MG63 (cell line): ENCODE data around the gene CTNND2. TPM values are rescaled to one million over a fixed set of nuclear protein-coding genes. Genes with fewer than 3 reads are reported as not detected.

Experiments
- DNase-seq: peaks from one replicate; pipeline ENCODE4 v3.0.0-alpha.2; 2020
- H3K27me3 ChIP-seq: fragments of 250-450 bp; sonication (Bioruptor Pico); 2 replicates; pipeline ENCODE4 v1.5.1; 2020; ENCODE audit warnings: mild to moderate bottlenecking, moderate library complexity
- H3K36me3 ChIP-seq: fragments of 250-450 bp; sonication (Bioruptor Pico); 2 replicates; pipeline ENCODE4 v1.5.1; 2020; ENCODE audit warnings: mild to moderate bottlenecking, moderate library complexity
- H3K4me3 ChIP-seq: fragments of 250-450 bp; sonication (Bioruptor Pico); 2 replicates; pipeline ENCODE4 v1.5.1; 2020; ENCODE audit warnings: mild to moderate bottlenecking, moderate library complexity
- H3K9me3 ChIP-seq: fragments of 250-450 bp; sonication (Bioruptor Pico); 2 replicates; pipeline ENCODE4 v1.5.1; 2020; ENCODE audit warnings: mild to moderate bottlenecking, moderate library complexity
- total RNA-seq: library from RNA; depleted of rRNA; stranded (reverse); fragments of >200 nt; shearing (Covaris generic); gene quantifications from 2 replicates; pipeline ENCODE4 v1.2.3, GENCODE V29; 2014; ENCODE audit warnings: low replicate concordance

CTNND2 gene
- total RNA-seq, 1 experiment from 2014 or later: 0.13 TPM

DNA sequence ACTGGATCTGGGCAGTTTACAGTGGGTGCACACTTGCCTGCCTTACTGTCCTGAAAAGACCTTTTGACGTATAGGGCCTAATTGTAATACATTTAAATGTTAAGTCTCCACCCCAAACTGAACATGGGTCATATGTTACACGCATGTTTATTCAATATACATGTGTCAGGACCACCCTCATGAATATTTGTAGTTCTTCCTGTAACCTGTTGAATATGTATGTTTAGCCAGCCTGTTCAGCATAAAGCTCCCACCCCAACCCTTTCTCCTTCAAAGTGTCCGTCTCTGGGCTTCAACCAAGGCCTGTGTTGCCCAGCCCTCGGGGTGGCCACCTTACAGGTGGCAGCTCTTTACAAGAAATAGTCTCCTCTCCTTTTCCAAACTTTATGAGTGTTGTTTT is 962.3 kb downstream of the CTNND2 start:
- Histone ChIP-seq H3K4me3 (no peak overlapping the region), H3K36me3 (no peaks in the 10 kb centered on the region), H3K27me3 (0 out of 2 replicates have a peak, but pooled peaks cover 5% of the 10 kb centered on the region), H3K9me3 (no peaks in the 10 kb centered on the region)
- no peak for DNase-seq

DNA sequence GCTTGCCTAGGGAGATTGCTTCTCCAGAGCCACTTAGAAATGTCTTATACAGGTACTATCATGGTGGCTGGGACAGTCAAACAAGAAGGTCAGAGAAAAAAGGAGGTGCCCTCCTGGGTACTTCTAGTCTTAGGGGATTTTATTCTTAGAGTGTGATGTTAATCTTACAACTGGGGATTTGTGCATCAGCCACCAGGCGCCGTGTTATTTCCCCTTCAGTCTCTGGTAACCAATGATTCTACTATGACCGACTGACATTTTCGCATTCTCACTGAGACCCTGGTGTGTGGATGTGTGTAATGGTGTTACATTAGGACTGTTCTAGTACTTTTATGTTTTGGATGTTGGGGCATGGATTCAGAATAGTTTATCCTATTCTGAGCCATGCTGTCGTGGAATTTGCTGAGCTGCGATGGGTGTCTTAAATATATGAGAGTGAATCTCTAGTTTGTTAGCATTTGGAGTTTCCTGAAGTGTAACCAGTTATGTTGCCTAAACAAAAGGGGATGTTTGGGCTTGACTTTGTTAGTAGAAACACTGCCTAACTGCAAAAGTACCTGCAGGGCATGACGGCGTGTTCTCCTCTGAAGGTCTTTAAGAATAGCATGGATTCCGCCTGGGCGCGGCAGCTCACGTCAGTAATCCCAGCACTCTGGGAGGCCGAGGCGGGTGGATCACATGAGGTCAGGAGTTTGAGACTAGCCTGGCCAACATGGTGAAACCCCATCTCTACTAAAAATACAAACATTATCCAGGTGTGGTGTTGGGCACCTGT is 968.0 kb downstream of the CTNND2 start:
- DNase-seq: no peak
- Histone ChIP-seq H3K9me3 (no peaks in the 10 kb centered on the region), H3K27me3 (peaks cover 12% of the 10 kb centered on the region), H3K36me3 (no peaks in the 10 kb centered on the region), H3K4me3 (no peak overlapping the region)

GRCh38 chr5:10935536-10935935 is 968.7 kb downstream of the CTNND2 start:
- no peak for DNase-seq
- Histone ChIP-seq H3K27me3 (peaks cover 12% of the 10 kb centered on the region), H3K9me3 (no peaks in the 10 kb centered on the region), H3K36me3 (no peaks in the 10 kb centered on the region), H3K4me3 (no peak overlapping the region)

DNA sequence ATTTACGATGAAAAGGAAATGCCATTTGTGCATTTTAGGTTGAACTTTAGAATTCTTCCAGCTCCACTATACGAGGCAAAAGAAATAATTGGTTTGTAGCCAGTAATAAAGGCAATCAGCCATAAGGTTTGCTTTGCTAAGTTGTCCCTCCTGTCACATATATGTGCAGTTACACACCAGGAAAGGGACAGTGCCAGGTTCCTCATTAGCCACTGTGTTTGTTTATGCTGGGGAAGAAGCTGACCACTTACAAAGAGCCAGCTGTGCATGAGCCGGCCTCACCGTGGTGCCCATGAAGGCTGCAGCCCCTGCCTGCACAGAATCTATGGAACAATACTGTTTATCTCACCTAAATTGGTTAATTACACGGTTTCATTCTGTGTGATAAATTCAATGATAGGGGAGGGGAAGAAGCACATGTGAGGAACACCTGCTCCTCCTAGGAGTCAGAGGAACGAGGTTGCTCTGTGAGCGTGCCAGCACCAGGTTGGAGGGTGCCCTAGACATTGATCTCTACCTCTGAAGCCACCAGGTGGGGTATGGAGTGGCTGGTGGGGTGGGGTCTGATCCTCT is 969.4 kb downstream of the CTNND2 start:
- peaks cover 12% of the 10 kb centered on the region for H3K27me3 ChIP-seq
- H3K36me3 ChIP-seq: no peaks in the 10 kb centered on the region

DNA sequence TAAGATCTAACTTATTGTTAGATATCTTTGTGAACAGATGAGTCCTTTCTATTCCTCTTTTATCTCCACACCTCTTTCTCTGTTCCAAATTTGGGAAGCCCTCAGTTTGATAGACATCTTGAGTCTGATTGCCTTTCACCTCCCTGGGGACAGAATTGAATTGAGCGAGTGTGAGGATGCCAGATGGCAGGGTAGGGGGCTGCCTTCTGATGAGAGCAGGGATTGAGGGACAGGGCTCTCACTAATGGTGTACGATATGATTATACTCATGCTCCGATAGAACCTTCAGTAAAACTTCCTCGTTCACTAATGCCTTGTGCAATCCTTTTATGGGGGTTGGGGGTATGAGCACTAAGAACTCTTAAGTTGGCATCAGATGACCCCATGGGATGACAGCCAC is 971.1 kb downstream of the CTNND2 start:
- H3K36me3 ChIP-seq: no peaks in the 10 kb centered on the region
- peaks cover 3% of the 10 kb centered on the region; the same call in 1 of the 2 replicates for H3K9me3 ChIP-seq
- peaks cover 12% of the 10 kb centered on the region for H3K27me3 ChIP-seq
- no peak overlapping the region for H3K4me3 ChIP-seq
- DNase-seq: no peak

More for the DNA sequence above, 969.4 kb downstream of the CTNND2 start:
- no peak for DNase-seq
- Histone ChIP-seq H3K9me3 (no peaks in the 10 kb centered on the region; the same call in 1 of the 2 replicates), H3K4me3 (no peak overlapping the region)

- Histone ChIP-seq H3K36me3 (no peaks in the 10 kb centered on the region), H3K9me3 (peaks cover 5% of the 10 kb centered on the region), H3K4me3 (no peak overlapping the region), H3K27me3 (peaks cover 10% of the 10 kb centered on the region)
- no peak for DNase-seq
These were observed 971.8 kb downstream of the CTNND2 start for GRCh38 chr5:10932426-10932825.

DNA sequence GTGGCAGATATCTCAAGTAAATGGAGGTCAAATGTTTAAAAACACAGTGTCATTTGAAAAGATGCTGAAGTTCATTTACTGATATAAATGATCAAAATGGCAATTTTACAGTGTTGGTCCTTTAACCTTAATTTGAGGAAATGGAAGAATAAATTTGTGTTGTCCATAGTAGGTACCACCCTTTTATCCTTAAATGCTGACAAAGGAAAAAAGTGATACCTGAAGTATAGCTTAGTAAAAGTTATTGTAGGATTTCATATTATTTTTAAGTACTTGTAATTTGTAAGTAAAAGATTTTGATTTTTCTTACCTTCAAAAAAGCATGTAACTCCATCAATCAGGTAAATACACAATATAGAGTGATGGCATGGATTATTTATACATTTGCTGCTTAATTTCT is 976.6 kb downstream of the CTNND2 start:
- H3K36me3 ChIP-seq: no peaks in the 10 kb centered on the region
- no peak overlapping the region for H3K4me3 ChIP-seq
- peaks cover 8% of the 10 kb centered on the region for H3K9me3 ChIP-seq
- no peak for DNase-seq
- peaks cover 9% of the 10 kb centered on the region for H3K27me3 ChIP-seq

DNA sequence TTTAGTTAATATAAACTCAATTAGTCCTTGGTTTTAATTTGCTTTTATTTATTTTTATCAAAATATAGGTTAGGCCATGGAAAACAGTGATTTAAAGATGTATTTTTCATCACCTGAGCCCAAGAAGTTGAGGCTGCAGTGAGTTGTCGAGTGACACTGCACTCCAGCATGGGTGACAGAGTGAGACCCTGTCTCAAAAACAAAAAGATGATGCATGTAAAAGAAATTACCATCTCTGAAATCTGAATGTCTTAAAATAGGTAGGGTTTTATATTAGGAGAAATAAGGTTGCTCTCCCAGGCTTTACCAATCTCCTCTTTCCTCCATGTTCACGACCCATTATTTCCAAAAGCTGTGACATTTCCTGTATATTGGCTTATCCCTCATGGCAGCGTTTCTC is 980.9 kb downstream of the CTNND2 start:
- DNase-seq: no peak

More for the DNA sequence above, 980.9 kb downstream of the CTNND2 start:
- H3K9me3 ChIP-seq: peaks cover 4% of the 10 kb centered on the region; the same call in 1 of the 2 replicates
- H3K4me3 ChIP-seq: no peak overlapping the region
- H3K27me3 ChIP-seq: no peaks in the 10 kb centered on the region; the same call in 1 of the 2 replicates
- H3K36me3 ChIP-seq: no peaks in the 10 kb centered on the region
